Fibroblast of pulmonary artery (primary cell): ENCODE measurements around the gene GMDS.

Source experiments
- DNase-seq: peaks from one replicate; pipeline ENCODE4 v3.0.0-alpha.2; 2010; ENCODE audit warnings: low read depth
- H3K4me3 ChIP-seq: replicated peaks from 2 replicates; pipeline ENCODE4 v1.5.1; 2011; ENCODE audit warnings: low read depth, mild to moderate bottlenecking, control low read depth, low read length, moderate library complexity
- TF ChIP-seq, protein P1 (sequence below): IDR thresholded peaks from 2 replicates; pipeline ENCODE4 v1.5.1; 2011; ENCODE audit warnings: mild to moderate bottlenecking, control low read depth, low read length, inconsistent platforms; ENCODE audit errors: missing control alignments

The GMDS gene

DNA sequence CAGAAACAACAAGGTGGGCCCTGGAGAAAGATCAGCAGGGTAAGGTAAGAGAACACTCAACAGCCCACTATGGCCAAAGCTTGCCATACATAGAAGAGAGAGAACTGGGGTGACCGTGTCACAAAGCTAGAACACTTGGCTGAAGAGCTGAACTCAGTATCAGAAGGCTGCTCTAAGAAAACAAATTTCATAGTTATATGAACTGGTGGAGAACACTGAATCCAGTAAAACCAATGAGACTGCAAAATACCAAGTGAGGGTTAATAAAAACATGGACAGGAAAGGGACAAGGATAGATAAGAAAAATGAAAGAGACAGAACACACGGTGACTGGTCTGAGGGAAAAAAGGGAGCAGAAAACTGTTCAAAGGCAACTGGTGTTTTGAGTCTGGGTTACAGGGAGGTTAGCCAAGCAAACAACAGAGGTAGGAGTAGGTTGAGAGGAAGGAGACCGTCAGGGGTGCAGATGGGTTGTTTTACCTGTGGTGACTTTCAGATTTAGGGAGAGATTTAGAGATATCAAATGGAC lies 56.5 kb downstream of the GMDS start:
- TF ChIP-seq, protein P1, sequence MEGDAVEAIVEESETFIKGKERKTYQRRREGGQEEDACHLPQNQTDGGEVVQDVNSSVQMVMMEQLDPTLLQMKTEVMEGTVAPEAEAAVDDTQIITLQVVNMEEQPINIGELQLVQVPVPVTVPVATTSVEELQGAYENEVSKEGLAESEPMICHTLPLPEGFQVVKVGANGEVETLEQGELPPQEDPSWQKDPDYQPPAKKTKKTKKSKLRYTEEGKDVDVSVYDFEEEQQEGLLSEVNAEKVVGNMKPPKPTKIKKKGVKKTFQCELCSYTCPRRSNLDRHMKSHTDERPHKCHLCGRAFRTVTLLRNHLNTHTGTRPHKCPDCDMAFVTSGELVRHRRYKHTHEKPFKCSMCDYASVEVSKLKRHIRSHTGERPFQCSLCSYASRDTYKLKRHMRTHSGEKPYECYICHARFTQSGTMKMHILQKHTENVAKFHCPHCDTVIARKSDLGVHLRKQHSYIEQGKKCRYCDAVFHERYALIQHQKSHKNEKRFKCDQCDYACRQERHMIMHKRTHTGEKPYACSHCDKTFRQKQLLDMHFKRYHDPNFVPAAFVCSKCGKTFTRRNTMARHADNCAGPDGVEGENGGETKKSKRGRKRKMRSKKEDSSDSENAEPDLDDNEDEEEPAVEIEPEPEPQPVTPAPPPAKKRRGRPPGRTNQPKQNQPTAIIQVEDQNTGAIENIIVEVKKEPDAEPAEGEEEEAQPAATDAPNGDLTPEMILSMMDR = no peak
- DNase-seq = no peak
- H3K4me3 ChIP-seq = no peak overlapping the region

DNA sequence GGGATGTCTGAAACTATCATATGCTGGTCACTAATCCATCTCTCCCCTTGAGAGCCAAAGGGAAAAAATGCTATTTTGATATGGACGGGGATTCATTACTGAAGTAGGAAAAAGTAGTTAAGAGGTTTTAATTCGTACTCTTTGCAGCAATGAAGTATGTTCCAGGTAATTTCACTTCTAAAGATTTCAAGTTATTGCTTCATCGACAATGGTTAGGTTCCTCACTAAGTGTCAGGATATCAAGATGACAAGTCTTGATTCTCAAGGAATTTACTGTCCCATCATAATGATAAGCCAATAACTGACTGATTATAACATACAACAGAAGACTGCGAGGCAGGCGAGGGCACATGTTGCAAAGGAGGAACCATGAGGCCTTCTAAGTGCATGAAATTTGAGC lies 57.0 kb downstream of the GMDS start:
- TF ChIP-seq, protein P1 = no peak
- DNase-seq = no peak
- H3K4me3 ChIP-seq = no peak overlapping the region

DNA sequence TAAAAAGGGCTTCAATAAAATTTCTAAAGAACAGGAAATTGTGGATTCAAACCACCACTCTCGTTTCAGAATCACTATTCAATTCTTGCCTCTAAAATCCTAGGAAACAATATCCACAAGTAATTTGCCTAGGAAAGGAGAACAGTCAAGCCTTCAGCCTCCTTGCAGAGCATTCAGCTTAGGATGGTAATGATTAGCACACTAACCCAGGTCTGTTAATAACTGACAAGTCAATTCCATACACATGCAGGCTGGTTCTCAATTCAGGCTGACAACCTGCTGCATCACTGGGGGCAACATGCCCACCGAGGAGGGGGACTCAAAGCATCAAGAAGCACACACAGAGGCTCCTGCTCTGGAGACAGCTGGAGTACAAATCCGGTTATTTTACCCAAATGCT lies 57.6 kb downstream of the GMDS start:
- TF ChIP-seq, protein P1 = no peak
- DNase-seq = no peak
- no peak overlapping the region for H3K4me3 ChIP-seq

DNA sequence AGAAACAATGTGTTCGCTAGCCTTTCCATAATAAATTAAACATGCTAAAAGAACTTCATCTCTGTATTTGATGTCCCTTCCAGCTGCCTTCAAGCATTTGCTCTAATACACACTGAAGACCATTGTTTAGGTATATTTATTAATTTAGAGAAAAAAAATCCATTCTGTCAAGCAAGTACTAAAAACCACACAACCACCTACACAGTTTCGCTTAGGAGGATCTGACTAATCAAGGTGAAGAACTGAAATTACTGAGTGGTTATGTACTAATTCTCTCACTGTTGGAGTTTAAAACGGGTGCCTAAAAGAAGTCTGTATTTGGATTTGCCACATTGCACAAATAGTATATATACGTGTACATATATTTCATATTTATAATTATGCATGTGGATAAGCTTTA lies 58.9 kb downstream of the GMDS start:
- DNase-seq = no peak
- H3K4me3 ChIP-seq = no peak overlapping the region
- TF ChIP-seq, protein P1 = no peak

DNA sequence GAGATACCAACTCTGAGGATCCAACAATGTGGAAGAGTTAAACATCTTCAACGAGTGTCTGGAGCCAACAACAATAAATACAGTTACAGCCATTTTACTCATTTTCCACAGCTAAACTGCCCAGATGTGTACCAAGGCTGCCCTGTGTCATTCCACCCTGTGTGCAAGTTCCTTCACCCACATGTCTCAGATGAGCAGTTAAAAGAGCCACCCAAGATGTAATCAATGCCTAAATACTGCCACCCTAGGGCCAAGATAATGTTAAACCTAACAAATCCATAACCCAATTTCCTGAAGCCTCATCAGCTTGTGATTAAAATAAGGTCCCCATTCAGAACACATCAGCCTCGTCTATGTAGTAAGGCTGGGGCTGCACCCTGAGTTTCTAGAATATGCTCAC lies 59.9 kb downstream of the GMDS start:
- no peak overlapping the region for H3K4me3 ChIP-seq
- TF ChIP-seq, protein P1 = no peak
- no peak for DNase-seq

DNA sequence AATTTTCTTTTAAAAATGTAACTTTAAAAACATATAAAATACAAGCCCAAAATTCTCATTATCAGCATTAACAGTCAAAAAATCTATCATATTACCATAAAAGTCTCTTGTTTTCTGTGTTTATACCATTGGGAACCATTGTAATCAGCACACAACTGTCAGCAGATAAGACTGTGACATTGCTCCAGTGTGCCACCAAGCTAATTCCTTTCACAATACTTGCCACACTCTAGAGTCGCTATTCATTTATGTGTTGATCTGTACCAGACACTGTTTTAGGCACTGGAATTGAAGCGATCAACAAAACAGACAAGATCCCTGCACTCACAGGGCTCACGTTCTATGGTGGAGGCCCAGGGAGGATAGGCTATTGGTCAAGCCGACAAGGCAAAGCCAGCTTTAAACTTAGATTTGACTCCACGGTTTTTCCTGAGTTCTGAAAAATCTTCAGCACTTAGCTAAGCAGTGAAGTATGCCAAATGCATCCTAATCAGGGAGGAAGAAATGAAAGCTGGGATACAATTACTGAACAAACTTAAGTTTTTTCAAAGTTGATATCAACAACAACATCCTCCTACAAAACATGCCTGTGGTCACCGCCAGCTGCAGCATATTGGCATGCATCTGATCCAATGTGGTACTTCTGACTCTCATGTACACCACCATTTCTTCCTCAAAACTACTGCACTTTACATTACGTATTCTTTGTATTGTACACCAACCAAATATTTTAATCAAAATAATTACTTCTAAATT lies 60.5 kb downstream of the GMDS start:
- peak; percentile 61 for DNase-seq
- no peak overlapping the region for H3K4me3 ChIP-seq
- TF ChIP-seq, protein P1 = no peak

DNA sequence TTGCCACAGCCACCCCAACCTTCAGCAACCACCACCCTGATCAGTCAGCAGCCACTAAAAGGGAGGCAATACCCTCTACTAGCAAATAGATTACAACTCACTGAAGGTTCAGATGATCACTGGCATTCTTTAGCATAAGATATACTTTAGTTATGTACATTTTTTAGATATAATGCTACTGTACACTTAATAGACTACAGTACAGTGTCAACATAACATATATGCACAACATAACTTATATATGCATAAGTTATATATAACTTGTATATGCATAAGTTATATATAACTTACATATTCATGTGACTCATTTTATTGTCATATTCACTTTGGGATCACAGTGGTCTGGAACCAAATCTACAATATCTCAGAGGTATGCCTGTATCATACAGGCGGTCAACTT lies 61.7 kb downstream of the GMDS start:
- no peak for DNase-seq
- no peak overlapping the region for H3K4me3 ChIP-seq
- TF ChIP-seq, protein P1 = no peak
